Mesenchymal stem cell (in vitro differentiated cells and primary cell): Measurements from ENCODE around the gene NFKB1.

ENCODE experiments used
- DNase-seq: peaks from one replicate; pipeline ENCODE4 v3.0.0-alpha.2; 2013
- H2AFZ ChIP-seq: one replicate; pipeline ENCODE4 v1.6.1; 2013; ENCODE audit warnings: low read depth, mild to moderate bottlenecking, control low read depth, inconsistent platforms, low read length, moderate library complexity
- H2AK5ac ChIP-seq: 2 replicates; pipeline ENCODE4 v1.6.1; 2013; ENCODE audit warnings: low read length, moderate library complexity, mild to moderate bottlenecking, inconsistent platforms; ENCODE audit not compliant: severe bottlenecking
- H2BK120ac ChIP-seq: one replicate; pipeline ENCODE4 v1.6.1; 2013; ENCODE audit warnings: low read depth, mild to moderate bottlenecking, inconsistent platforms, low read length, moderate library complexity
- H2BK12ac ChIP-seq, 2 experiments: one replicate each; pipeline ENCODE4 v1.6.1; 2013; ENCODE audit warnings: inconsistent platforms in 2 of 2, low read length in 2 of 2, mild to moderate bottlenecking in 2 of 2, moderate library complexity in 2 of 2, control low read depth in 1 of 2
- H2BK15ac ChIP-seq: one replicate; pipeline ENCODE4 v1.6.1; 2013; ENCODE audit warnings: mild to moderate bottlenecking, low read depth, inconsistent platforms; ENCODE audit not compliant: poor library complexity, severe bottlenecking
- H2BK5ac ChIP-seq: 2 replicates; pipeline ENCODE4 v1.6.1; 2013; ENCODE audit warnings: low read depth, mild to moderate bottlenecking, low read length, control low read depth, inconsistent platforms; ENCODE audit not compliant: poor library complexity, severe bottlenecking
- H3K14ac ChIP-seq, 2 experiments: one replicate each; pipeline ENCODE4 v1.6.1; 2013; ENCODE audit warnings: inconsistent platforms in 2 of 2, low read length in 2 of 2, control low read depth in 1 of 2, mild to moderate bottlenecking in 1 of 2, moderate library complexity in 1 of 2
- H3K18ac ChIP-seq, 2 experiments: one replicate each; pipeline ENCODE4 v1.6.1; 2013; ENCODE audit warnings: inconsistent platforms in 2 of 2, low read length in 2 of 2, control low read depth in 1 of 2, low read depth in 1 of 2, mild to moderate bottlenecking in 1 of 2
- H3K23ac ChIP-seq, 2 experiments: one replicate each; pipeline ENCODE4 v1.6.1; 2013; ENCODE audit warnings: inconsistent platforms in 2 of 2, low read length in 2 of 2, mild to moderate bottlenecking in 2 of 2, moderate library complexity in 2 of 2, control low read depth in 1 of 2
- H3K27ac ChIP-seq: 2 replicates; pipeline ENCODE4 v1.5.1; 2013; ENCODE audit warnings: mild to moderate bottlenecking, moderate library complexity, low read length, control low read depth, inconsistent platforms; ENCODE audit not compliant: poor library complexity, severe bottlenecking
- H3K27me3 ChIP-seq, 2 experiments: 2 replicates each; pipeline versions ENCODE4 v1.6.1 to v1.7.0; 2013; ENCODE audit warnings: low read length in 2 of 2, mild to moderate bottlenecking in 2 of 2, moderate library complexity in 2 of 2, control low read depth in 1 of 2, inconsistent platforms in 1 of 2; ENCODE audit not compliant: control insufficient read depth in 1 of 2, insufficient read depth in 1 of 2
- H3K36me3 ChIP-seq, 2 experiments: 2 replicates each; pipeline versions ENCODE4 v1.6.1 to v1.7.0; 2013; ENCODE audit warnings: low read length in 2 of 2, control low read depth in 1 of 2, inconsistent platforms in 1 of 2, low read depth in 1 of 2, mild to moderate bottlenecking in 1 of 2; ENCODE audit not compliant: insufficient read depth in 2 of 2, control insufficient read depth in 1 of 2
- H3K4ac ChIP-seq, 2 experiments: one replicate each; pipeline ENCODE4 v1.6.1; 2013; ENCODE audit warnings: inconsistent platforms in 2 of 2, low read length in 2 of 2, mild to moderate bottlenecking in 2 of 2, moderate library complexity in 2 of 2, control low read depth in 1 of 2, low read depth in 1 of 2
- H3K4me1 ChIP-seq: 2 replicates; pipeline ENCODE4 v1.6.1; 2013; ENCODE audit warnings: low read depth, low read length, control low read depth; ENCODE audit not compliant: control insufficient read depth, insufficient read depth
- H3K4me2 ChIP-seq: 2 replicates; pipeline ENCODE4 v1.6.1; 2013; ENCODE audit warnings: low read length, mild to moderate bottlenecking, inconsistent platforms; ENCODE audit not compliant: poor library complexity, severe bottlenecking
- H3K4me3 ChIP-seq, 2 experiments: 2 replicates each; pipeline versions ENCODE4 v1.5.1 to v1.7.0; 2013; ENCODE audit warnings: low read length in 2 of 2, mild to moderate bottlenecking in 2 of 2, control low read depth in 1 of 2, low read depth in 1 of 2; ENCODE audit not compliant: insufficient read depth in 1 of 2
- H3K79me1 ChIP-seq: replicated peaks from 2 replicates; pipeline ENCODE4 v1.6.1; 2013; ENCODE audit warnings: mild to moderate bottlenecking, control low read depth, low read length, inconsistent platforms; ENCODE audit not compliant: poor library complexity, severe bottlenecking
- H3K9ac ChIP-seq: 2 replicates; pipeline ENCODE4 v1.7.0; 2013; ENCODE audit warnings: mild to moderate bottlenecking, low read length, moderate library complexity
- H3K9me3 ChIP-seq: 2 replicates; pipeline ENCODE4 v1.7.0; 2013; ENCODE audit warnings: mild to moderate bottlenecking, low read length; ENCODE audit not compliant: control insufficient read depth
- H4K8ac ChIP-seq: one replicate; pipeline ENCODE4 v1.6.1; 2013; ENCODE audit warnings: inconsistent platforms, mild to moderate bottlenecking, low read length, moderate library complexity
- H4K91ac ChIP-seq: one replicate; pipeline ENCODE4 v1.6.1; 2013; ENCODE audit warnings: mild to moderate bottlenecking, low read length, inconsistent platforms
- WGBS: methylation state at CpG from one replicate; pipeline ENCODE4 v1.1.7; 2013; ENCODE audit warnings: mixed read lengths; 5-methylcytosine and 5-hydroxymethylcytosine counted together

NFKB1 gene

DNA sequence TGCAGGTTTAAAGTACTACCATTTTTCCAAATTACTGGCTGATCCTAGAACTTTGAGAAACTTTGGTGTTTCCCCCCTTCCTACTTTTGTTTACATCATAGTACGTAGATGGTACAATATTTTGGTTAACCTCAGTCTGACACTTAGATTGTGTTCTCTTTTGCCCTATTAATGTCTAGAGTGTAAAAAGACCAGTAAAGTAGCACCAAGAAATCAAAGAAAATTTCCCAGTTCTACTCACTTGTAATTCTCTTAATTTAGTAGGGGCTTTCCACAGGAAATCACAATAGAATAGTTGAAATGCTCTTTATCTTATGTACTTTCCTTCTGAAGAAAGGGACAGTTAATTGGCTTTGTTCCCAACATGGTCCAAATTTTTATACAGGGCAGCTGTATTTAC, 51.6 kb downstream of the NFKB1 start:
- Histone ChIP-seq H3K18ac (no peak overlapping the region), H2BK120ac (no peak overlapping the region), H2AFZ (no peak overlapping the region), H3K4me1 (peaks cover 2% of the 10 kb centered on the region), H3K23ac (no peak overlapping the region), H2BK12ac (no peak overlapping the region), H3K4ac (no peak overlapping the region), H4K8ac (no peak overlapping the region), H3K4me3 (no peak overlapping the region), H2AK5ac (no peak overlapping the region), H3K14ac (no peak overlapping the region), H3K9ac (no peak overlapping the region), H4K91ac (no peak overlapping the region), H3K4me2 (no peak overlapping the region), H3K36me3 (peaks cover 6 to 24% of the 10 kb centered on the region in 2 experiments), H2BK15ac (no peak overlapping the region), H3K27ac (no peak overlapping the region), H3K27me3 (no peaks in the 10 kb centered on the region), H3K9me3 (no peaks in the 10 kb centered on the region), H3K79me1 (peaks cover 25% of the 10 kb centered on the region), H2BK5ac (no peak overlapping the region)
- no peak for DNase-seq
- no CpG with 5 or more reads among the region's 1 CpG for WGBS

DNA sequence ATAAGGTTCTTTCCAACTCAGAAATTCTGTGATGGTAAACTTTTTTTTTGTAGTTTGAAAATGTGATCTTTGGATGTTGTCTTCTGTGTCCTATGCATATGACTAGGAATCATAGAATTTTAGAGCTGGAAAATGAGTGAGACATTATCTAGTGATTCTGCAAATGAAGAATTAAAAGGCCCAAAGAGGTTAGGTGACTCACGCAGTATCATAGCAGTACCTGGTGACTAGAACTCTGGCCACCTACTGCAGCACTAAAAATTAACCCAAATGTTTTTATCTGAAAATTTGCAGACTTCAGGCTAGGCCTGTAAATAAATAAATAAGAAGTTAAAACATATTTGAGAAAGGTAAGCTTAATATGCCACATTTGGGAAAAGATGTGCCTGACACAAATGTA, 52.8 kb downstream of the NFKB1 start:
- Histone ChIP-seq H2BK12ac (no peak overlapping the region), H3K79me1 (peaks cover 24% of the 10 kb centered on the region), H3K36me3 (peaks cover 3 to 19% of the 10 kb centered on the region in 2 experiments), H3K23ac (no peak overlapping the region), H3K27me3 (no peaks in the 10 kb centered on the region), H3K4me1 (peaks cover 2% of the 10 kb centered on the region), H2BK5ac (no peak overlapping the region), H3K27ac (peak overlapping the region; percentile 31), H4K91ac (no peak overlapping the region), H3K4me2 (no peak overlapping the region), H2BK15ac (no peak overlapping the region), H3K9me3 (no peaks in the 10 kb centered on the region), H3K18ac (no peak overlapping the region), H2BK120ac (no peak overlapping the region), H3K4ac (no peak overlapping the region), H4K8ac (no peak overlapping the region), H3K14ac (no peak overlapping the region), H2AK5ac (no peak overlapping the region), H2AFZ (no peak overlapping the region), H3K4me3 (no peak overlapping the region), H3K9ac (peak overlapping the region; percentile 56)
- 100% methylated on average over 1 of the region's 1 CpG for WGBS
- no peak for DNase-seq

DNA sequence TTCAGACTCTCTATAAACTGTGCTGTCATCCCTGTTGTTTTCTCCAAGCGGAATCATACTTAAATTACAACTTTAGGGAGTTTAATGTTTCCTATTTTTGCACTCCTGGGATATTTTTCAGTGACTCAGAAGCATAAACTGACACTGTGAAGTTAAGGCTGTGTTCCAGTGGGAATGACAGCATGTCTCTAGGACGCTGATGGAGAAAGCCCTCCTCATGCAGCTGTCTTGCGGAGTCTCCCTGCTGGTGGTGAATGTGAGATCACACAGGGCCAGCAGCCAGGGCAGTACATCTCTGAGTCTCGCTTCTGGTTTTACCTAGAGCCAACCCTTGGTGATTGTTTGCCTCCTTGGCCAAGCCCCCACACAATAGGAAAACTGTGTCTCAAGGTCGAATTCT, 53.3 kb downstream of the NFKB1 start:
- H2BK12ac ChIP-seq, result no peak overlapping the region
- H3K14ac ChIP-seq, result no peak overlapping the region
- H3K23ac ChIP-seq, result no peak overlapping the region
- H4K91ac ChIP-seq, result no peak overlapping the region
- peak overlapping the region; percentile 56 for H3K9ac ChIP-seq
- no peak overlapping the region for H3K4me2 ChIP-seq
- no peak overlapping the region for H2BK15ac ChIP-seq
- no peak overlapping the region for H3K27ac ChIP-seq
- H3K9me3 ChIP-seq, result no peaks in the 10 kb centered on the region
- no peak overlapping the region for H3K4me3 ChIP-seq
- H2AFZ ChIP-seq, result no peak overlapping the region
- DNase-seq, result peak; percentile 71
- no peaks in the 10 kb centered on the region for H3K27me3 ChIP-seq
- no peak overlapping the region for H2BK120ac ChIP-seq
- H3K79me1 ChIP-seq, result peaks cover 27% of the 10 kb centered on the region
- WGBS, result 68% methylated on average over 4 of the region's 5 CpGs
- peaks cover 3 to 18% of the 10 kb centered on the region in 2 experiments for H3K36me3 ChIP-seq
- no peak overlapping the region for H4K8ac ChIP-seq
- H2BK5ac ChIP-seq, result no peak overlapping the region
- no peak overlapping the region for H3K4ac ChIP-seq
- peak overlapping the region in 1 of 2 experiments; percentile 50 for H3K18ac ChIP-seq
- H3K4me1 ChIP-seq, result peaks cover 2% of the 10 kb centered on the region
- H2AK5ac ChIP-seq, result no peak overlapping the region

GRCh38 chr4:102554992-102555391, 53.8 kb downstream of the NFKB1 start:
- no peak overlapping the region for H4K91ac ChIP-seq
- peaks cover 3 to 18% of the 10 kb centered on the region in 2 experiments for H3K36me3 ChIP-seq
- no peak overlapping the region for H3K4ac ChIP-seq
- H2BK12ac ChIP-seq, result no peak overlapping the region
- H2BK120ac ChIP-seq, result no peak overlapping the region
- no peak overlapping the region for H3K23ac ChIP-seq
- H2AFZ ChIP-seq, result no peak overlapping the region
- no peak overlapping the region for H3K27ac ChIP-seq
- no peak overlapping the region for H2AK5ac ChIP-seq
- no peak for DNase-seq
- H3K27me3 ChIP-seq, result no peaks in the 10 kb centered on the region
- no peaks in the 10 kb centered on the region for H3K9me3 ChIP-seq
- H3K79me1 ChIP-seq, result peaks cover 29% of the 10 kb centered on the region
- no peak overlapping the region for H2BK5ac ChIP-seq
- peak overlapping the region; percentile 19 for H3K9ac ChIP-seq
- no peak overlapping the region for H3K18ac ChIP-seq
- H3K4me3 ChIP-seq, result no peak overlapping the region
- H3K14ac ChIP-seq, result no peak overlapping the region
- H4K8ac ChIP-seq, result no peak overlapping the region
- no peak overlapping the region for H2BK15ac ChIP-seq
- H3K4me2 ChIP-seq, result no peak overlapping the region
- peaks cover 2% of the 10 kb centered on the region for H3K4me1 ChIP-seq
